GM12892 (cell line): ENCODE results near the gene PTPN4.

ENCODE experiments used
- POLR2A ChIP-seq: IDR thresholded peaks from 2 replicates; pipeline ENCODE4 v1.6.1; 2011; ENCODE audit warnings: low read depth, low read length, control low read depth
- TAF1 ChIP-seq: IDR thresholded peaks from 2 replicates; pipeline ENCODE4 v1.6.1; 2011; ENCODE audit warnings: low read depth, mild to moderate bottlenecking, control low read depth, low read length, borderline replicate concordance

- TF ChIP-seq POLR2A, result no peak
- no peak for TF ChIP-seq TAF1
These were observed 236.4 kb downstream of the PTPN4 start for GRCh38 chr2:119996148-119996547.
